Smooth muscle cell of the brain vasculature (primary cell): ENCODE measurements around the gene SLC13A1.
"Not testable (repeated sequence)": the region's sequence is repeated elsewhere in the genome, so short reads cannot be mapped to it uniquely, and the experiment has no call there.

ENCODE experiments used
- DNase-seq: peaks from one replicate; pipeline ENCODE4 v3.0.0-alpha.2; 2012; ENCODE audit warnings: low read depth, low spot score

Gene SLC13A1

DNA sequence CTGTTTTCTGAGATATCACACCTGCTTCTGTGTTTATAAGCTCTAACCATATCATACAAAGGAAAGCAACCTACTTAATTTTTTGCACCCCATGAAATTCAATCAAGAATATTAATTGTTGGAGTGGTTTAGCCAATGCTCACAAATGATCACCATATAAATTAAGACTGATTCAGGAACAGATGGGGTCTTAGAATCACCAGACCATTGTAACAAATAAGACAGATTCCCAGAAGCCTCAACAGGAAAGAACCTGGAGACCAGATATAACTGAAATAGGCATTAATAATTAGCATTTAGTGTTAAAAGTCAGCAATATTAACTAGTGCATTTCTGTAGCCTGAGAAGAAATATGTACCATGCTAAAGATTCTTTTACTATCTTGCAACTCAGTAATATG lies 73.6 kb downstream of the SLC13A1 start:
- no peak for DNase-seq

DNA sequence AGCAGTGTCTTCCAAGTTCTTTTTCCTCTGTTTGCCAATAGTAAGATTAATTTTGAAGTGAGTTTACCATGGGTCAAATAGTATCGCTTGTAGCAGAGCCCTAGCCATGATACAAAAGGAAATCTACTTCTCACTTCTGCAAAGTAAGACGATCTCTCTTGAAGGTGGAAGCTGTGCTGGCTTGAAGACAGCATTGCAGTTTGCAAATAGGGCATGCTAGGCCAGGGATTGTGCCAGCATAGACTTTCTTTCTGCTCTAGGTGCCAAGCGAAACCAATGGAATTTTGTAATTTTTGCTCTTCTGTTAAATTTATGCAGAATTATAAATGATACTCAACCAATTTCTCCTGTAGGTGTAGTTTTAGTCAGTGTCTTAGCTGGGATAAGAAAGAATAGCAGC lies 74.5 kb downstream of the SLC13A1 start:
- DNase-seq: no peak

DNA sequence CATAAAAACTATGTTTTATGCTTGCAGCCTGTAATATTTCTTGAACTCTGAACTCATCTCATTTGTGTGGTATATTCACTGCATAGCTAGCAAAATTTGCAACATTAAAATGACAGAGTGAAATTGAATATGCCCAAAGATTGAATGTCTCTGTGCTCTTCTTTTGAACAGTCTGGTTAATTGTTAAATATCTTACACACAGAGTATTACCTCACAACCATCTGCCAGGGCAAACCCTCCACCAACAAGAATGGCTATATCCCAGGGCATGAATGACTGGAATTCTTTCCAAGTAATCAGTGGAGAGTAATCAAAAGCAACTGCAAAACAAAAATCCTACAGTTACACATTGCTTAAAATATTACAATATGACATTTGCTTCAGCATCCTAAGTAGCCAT lies 76.9 kb downstream of the SLC13A1 start:
- DNase-seq: no peak

DNA sequence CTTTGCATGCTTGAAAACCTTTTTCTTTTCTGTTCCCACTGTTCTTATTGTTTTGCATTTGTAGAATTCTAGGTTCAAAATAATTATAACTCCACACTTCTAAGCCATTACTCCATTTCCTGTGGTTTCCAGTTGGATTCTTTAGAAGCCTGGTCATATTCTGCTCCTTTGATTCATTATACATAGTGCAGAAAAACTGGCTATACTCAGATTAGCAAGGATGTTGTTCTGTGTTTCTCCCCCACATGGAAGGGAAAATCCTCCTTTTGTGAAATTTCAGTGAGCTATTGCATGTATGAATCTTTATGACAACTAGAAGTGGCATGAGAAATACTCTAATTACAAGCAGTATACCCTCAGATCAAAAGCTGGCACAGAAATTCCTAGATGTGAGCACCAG lies 79.5 kb downstream of the SLC13A1 start:
- no peak for DNase-seq

DNA sequence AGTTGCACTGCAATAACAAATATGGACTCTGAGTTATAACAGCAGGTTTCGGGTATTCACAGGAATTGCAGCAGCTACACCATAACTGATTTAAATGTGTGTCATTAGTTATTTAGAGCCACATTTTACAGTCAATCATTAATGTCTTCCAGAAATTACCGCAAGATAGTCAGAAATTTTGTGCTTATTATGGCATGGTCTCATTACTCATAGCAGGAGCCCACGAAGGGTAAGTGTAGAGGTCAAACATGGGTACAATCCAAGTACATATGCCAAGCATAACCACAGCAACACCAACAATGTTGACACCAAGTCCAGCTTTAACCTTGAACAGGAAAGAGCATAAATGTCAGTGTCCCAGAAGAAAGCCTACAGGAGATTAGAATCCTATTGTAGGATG lies 84.4 kb downstream of the SLC13A1 start:
- no peak for DNase-seq

DNA sequence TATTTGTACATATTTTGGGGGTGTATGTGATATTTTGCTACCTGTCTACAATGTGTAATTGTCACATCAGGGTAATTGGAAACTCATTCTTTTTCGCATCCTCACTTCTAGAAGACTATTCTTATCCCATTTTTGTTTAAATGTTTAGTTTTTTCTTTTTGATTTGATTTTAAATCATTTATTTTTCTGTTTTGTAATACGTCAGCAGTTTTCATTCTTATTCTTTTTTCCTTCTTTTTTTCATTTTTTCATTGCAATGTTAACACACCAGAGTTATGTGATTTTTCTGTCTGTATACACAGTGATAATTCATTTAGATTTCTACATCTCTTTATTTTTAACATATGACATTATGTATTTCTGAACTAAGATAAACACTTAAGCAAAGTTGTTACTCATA lies 85.5 kb downstream of the SLC13A1 start:
- no peak for DNase-seq

DNA sequence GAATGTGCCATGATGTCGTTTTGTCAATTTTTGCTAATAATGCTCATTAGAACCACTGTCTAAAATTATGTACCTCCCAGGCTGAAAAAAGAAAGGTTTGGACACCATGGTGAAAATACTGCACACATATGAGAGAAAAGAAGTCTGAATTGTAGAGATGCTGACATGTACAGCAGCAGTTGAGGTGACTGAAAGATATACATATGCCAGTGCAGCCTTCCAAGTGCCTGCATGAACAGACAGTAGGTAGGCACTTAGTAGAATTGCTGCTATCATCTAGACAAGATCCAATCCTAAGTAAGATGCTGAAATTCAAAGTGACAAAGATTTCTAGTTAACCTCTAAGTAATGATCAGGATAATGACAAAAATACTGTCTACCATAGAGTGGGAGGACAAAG lies 86.9 kb downstream of the SLC13A1 start:
- DNase-seq: no peak

DNA sequence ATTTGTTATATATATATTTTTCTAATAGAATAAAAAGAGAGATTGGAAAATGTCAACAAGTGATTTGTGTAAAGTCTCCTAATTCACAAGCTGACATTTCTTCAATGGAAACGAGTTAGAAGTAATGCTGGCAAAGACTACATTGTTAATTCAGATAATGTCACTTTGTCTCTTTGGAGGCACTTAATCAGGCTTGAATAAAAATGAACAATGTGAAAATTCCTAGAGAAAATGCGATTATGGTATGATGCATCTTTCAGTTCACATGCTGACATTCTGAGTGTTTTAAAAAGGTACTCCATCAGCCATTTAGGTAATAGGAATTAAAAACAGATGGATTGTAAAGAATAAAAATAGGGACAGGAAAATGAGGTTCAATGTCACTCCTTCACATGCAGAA lies 100.1 kb downstream of the SLC13A1 start:
- DNase-seq: no peak

DNA sequence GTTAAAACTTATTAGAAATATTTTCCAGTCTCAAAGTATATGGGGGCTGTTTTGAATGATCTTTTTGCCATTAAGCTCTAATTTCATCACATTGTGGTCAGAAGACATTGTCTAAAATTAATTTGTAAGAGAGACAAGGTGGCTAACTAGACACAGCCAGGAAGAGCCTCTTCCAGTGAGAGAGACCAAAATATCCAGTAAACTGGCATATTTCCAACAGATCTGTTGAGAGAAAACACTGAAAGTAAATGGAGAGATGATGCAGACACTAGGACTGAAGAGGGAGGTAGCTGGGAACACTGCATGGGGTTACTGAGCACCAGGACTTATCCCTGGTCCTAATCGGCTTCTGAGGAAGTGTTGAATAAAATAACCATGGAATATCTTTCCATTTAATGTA lies 102.8 kb downstream of the SLC13A1 start:
- DNase-seq: no peak

DNA sequence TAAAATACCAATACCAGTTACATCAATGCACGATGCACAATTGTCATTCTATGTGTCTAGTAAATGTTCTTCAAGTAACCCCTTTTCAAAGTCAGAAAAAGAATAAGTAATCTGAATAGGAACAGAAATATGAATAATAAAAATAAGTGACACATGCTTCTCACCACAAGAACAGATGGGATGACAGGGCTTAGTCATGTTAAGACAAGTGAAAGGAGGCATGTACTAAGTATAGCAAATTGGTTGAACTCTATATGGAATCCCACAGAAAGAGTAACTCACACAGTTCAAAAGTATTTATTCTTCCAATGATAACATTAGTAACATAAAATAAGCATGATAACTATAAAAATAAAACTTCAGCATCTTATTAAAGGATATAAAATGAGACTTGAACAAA lies 103.3 kb downstream of the SLC13A1 start:
- DNase-seq: no peak

DNA sequence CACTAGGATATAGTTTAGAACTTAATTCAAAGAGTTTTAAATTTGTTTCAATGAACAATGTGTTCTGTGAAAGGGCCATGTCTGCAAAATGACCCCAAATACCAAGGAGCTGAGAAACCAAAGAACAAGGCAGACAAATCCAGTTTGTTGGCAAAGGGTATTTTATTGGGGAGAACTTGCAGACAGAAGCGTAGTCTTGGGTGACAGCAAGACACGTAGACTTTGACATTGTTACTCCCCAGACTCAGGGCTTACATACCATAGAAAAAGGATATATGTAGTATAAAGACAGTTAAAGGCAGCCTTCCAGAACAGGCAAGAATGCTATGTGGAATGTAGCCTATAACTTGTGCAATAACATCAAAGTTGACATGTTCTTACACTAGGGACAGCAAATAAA lies 109.3 kb downstream of the SLC13A1 start:
- DNase-seq: no peak

DNA sequence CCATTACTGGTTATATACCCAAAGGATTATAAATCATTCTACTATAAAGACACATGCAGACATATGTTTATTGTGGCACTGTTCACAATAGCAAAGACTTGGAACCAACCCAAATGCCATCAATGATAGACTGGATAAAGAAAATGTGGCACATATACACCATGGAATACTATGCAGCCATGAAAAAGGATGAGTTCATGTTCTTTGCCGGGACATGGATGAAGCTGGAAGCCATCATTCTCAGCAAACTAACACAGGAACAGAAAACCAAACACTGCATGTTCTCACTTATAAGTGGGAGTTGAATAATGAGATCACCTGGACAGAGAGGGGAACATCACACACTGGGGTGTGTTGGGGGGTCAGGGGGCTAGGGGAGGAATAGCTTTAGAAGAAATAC lies 112.9 kb downstream of the SLC13A1 start:
- not testable (repeated sequence) for DNase-seq

DNA sequence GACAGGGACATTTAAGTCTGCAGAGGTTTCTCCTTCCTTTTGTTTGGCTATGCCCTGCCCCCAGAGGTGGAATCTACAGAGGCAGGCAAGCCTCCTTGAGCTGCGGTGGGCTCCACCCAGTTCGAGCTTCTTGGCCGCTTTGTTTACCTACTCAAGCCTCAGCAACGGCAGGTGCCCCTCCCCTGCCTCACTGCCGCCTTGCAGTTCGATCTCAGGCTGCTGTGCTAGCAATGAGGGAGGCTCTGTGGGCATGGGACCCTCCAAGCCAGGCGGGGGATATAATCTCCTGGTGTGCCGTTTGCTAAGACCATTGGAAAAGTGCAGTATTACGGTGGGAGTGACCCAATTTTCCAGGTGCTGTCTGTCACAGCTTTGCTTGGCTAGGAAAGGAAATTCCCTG lies 114.9 kb downstream of the SLC13A1 start:
- not testable (repeated sequence) for DNase-seq

DNA sequence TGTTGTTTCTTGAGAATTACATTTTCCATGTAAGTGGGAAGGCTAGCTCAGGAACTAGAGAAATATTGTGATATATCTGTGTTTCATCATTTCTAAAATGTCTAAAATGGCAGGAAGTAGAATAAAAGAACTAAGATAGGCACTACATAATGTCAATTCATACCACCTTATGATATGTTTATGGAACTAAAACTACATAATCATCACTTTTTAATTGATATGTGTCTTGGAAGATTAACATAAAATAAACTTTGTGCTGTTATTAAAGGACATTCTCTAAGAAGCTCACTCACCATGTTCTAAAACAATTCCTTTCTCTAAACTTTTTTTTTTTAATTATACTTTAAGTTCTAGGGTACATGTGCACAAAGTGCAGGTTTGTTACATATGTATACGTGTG lies 120.7 kb downstream of the SLC13A1 start:
- no peak for DNase-seq

DNA sequence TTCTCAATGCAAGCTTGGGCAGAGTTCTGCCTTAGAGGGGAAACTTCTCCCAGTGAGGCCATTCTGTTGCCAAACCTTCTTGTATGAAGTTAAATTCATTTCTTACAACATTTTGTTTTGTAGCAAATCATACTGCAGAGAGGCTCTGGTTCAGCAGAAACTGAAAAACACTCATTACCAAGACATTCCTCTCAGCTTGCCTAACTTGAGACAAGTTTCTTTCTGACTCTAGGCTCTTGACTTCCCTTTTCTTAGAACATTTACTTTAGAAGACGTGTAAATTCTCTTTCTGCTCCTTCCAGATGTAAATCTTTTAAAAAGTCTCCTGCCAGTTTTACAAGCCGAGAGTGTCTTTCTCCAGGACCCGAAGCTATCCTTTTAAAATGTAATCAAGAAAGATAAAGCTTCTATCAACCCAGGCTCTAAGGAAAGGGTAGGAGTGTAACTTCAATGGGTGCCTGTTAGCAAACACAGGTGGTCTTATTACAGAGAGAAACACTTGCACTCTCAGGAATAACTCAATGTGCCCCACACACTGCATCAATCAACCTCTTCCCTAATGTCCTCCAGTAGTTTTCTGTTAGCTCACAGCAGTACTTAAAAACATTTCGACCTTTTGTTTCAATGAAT lies 123.8 kb downstream of the SLC13A1 start:
- no peak for DNase-seq

DNA sequence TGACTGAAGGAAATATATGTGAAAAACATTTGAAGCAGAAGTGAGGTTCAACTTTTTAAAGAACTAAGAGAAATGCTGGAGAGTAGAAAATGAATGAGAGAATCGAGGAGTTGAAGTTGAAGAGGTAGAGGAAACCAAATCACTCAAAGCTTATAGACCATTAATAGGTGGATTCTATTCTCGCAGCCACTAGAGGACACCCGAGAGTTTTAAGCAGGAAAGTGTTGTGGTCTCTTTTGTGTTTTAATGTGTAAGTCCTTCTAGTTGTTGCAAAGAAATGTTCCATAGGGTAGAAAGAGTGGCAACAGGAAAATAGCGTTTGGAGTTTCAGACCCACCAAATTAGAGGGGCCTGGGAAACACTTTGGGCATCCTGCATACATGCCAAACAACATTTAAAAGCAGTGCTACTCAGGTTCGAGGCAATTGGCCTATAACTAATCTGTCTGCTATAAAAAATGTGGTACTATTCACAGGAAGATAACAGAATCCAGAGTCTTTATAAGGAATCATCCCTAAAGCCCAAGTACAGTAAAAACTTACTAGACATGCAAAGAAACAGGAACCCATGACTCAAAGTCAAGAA lies 129.0 kb downstream of the SLC13A1 start:
- DNase-seq: no peak

DNA sequence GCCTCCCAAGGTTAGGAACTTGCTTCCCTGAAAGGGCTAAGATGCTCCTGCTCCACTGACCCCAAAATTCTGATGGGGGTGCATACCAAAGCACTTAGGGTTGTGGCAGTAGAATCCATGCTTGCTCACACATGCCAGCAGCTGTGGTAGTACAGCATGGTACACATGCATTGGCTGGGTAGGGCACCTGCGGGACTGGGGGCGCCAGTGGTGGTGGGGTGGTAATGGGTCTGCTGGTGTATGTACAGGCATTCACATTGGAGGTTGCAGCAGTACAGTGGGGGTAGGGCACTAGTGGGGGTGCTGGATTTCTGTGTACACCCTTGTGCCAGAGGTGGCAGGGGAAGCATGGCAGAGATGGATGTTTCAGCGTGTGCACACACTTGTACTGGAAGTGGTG lies 132.0 kb downstream of the SLC13A1 start:
- no peak for DNase-seq
